ENCODE data around the gene RASAL3.

Gene RASAL3

DNA sequence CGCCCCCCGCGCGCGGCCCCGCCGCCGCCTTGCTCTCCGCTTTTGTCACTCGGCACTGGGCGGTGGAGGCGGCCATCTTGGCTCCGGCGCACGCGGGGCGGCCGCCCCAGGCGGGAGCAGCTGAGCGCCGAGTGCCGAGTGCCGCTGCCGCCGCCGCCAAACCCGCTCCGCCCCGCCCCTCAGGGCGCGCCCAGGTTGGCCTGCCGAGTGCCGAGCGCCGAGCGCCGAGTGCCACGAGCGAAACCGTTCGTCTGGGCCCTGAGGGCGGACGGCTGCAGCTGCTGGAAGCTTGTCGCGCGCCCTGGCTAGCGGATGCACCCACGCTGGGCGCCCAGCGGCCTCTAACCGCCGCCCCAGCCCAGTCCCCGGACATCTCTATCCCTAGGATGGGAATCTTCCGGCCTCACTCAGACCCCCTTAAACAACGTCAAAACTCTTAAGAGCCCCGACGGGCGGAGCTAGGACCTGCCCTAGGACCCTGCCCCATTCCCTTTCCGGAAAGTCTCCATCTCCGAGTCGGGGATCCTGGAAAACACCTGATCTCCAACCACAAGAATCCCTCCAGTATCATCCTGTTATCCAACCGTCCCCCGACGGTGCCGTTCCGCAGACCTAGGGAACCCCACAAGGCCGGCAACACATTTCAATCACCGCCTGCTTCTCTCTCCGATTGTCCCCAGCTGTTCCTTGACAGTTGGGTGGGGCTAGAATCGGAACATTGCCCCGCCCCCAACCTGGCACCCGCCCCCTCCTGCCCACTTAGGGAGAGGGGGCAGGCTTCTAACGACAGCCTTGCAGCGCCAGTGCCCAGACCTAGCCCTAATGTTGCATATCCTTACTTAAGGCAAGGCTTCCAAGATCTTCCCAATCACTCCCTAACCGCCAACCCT, 31.5 kb downstream of the RASAL3 start:
- DNase-seq = peak; percentile 81 to 92 (median 86)

GRCh38 chr19:15432018-15432494, 32.3 kb downstream of the RASAL3 start:
- no peak for DNase-seq

GRCh38 chr19:15431396-15432017, 32.8 kb downstream of the RASAL3 start:
- DNase-seq = no peak

- no peak for DNase-seq
These were observed 33.7 kb downstream of the RASAL3 start for GRCh38 chr19:15430526-15431120.

GRCh38 chr19:15429825-15430467, 34.4 kb downstream of the RASAL3 start:
- DNase-seq = no peak

DNA sequence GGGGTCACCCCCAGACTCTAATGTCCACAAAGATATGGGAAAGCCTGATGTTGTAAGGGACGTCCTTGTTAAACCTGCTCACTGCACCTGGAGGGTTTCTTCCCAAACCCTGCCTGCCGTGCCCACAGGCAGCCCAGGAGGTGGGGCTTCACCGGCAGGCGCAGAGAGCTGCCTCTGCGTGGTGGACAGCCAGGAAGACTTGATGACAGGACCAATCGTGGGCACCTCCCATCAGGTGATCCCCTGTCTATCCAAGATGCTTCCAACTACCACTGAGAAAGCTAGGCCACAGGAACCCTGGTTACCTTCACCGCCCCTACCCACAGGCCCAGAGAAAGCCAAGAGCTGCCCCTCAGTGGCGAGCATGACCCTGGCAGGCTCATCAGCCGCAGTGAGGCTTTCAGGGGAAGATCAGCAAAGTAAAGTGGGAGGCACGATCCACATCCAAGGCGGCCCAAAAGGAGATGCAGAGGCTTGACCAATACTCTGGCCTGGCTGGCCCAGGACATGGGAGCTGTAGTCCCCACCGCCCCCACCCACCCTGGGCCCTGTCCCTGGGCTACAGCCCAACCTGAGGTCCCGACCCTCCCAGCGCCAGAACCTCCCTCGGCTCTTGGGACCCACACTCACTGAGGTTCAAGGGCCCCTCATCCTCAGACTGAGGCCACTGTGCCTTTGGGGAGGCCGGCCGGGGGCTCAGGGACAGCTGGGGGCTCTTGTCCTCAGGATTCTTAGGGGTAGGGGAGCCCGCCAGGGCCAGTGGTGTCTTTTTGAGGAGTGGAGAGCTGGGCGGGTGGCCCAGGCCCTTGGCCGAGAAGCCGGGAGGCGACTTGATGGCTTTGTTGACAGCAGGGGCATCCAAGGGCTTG, 35.2 kb downstream of the RASAL3 start:
- no peak for DNase-seq

GRCh38 chr19:15427991-15428471, 36.3 kb downstream of the RASAL3 start:
- DNase-seq = no peak

GRCh38 chr19:15427350-15427700, 37.0 kb downstream of the RASAL3 start:
- DNase-seq = no peak

GRCh38 chr19:15426485-15427349, 37.6 kb downstream of the RASAL3 start:
- no peak for DNase-seq

DNA sequence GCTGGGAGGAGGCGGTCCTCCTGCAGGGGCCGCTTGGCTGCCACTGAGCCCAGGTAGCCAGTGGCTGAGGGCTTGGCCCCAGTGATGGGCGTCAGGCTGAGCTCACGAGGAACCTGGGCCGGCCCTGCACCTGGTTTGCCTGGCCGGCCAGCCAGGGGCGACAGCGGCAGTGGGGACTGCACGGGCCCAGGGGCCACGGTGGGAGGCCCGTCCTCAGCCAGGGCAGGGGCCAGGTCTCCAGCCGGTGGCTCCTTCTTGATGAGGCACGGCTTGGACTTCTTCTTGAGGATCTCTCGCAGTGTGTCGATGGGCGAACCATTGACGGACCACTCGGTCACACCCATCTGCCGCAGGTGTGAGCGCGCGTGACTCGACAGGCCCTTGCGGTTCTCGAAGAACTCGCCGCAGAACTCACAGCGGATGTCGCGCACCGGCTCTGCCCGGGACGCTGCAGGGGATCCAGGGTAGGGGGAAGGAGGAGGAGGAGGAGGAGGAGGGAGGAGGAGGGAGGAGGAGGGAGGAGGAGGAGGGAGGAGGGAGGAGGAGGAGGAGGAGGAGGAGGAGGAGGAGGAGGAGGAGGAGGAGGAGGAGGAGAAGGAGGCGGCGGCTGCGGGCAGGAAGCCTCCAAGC, 38.9 kb downstream of the RASAL3 start:
- no peak for DNase-seq

DNA sequence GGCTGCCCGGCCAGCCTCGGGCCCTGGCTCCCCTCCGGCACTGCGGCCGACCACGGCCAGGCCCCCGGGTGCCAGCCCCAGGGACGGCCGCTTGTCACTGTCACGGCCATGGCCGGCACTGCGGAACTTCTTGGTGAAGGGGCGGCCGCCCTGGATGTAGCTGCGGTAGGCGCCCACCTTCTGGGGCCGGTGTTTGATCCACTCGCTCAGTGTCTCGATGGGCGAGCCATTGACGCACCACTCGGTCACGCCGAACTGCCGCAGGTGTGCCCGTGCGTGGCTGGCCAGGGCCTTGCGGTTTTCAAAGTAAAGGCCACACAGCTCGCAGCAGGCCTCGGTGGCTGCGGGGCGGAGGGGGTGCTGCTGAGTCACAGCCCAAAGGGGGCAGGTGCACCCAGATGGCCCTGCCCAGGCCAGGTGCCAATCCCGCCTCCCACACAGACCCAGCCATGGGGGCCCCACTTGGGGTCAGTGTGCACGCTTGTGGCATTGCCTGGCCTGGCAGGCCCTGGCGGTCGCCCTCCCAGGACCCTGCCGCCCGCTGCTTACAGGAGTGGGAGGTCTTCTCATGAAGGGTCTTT, 39.6 kb downstream of the RASAL3 start:
- DNase-seq = no peak

GRCh38 chr19:15424121-15424520, 40.2 kb downstream of the RASAL3 start:
- no peak for DNase-seq

- no peak for DNase-seq
These were observed 41.2 kb downstream of the RASAL3 start for GRCh38 chr19:15423130-15423529.

GRCh38 chr19:15422296-15423075, 41.9 kb downstream of the RASAL3 start:
- DNase-seq = no peak

GRCh38 chr19:15421721-15422260, 42.6 kb downstream of the RASAL3 start:
- no peak for DNase-seq

DNA sequence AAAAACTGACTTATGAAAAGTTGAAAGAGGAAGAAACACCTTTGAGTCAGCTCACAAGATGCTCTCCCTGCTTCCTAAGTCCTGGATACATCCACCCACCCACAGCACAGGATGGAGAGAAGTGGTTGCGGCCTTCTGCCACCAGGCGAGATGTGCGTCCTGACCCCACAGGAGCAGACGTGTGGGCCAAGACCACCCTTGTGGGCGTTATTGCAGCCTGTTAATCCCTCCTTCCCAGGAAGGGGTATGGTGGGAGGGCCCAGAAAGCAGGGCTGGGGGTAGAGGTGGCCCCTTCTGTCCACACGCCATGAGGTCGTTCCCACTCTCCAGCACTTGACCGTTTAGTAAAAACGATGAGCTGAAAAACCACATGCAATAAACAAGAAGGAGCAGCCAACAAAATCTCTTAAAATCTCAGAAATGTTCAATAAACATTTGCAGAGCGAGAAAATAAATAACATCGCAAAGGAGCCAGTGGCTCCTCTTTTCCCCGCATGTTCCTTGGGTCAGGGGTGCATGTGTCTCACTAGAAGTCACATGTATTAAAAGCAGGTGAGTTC, 43.1 kb downstream of the RASAL3 start:
- no peak for DNase-seq

- DNase-seq = no peak
These were observed 44.8 kb downstream of the RASAL3 start for GRCh38 chr19:15419413-15420025.
